ENCODE measurements around the gene SLC25A47.
"Not testable (repeated sequence)": the region's sequence is repeated elsewhere in the genome, so short reads cannot be mapped to it uniquely, and the experiment has no call there.

The SLC25A47 gene

GRCh38 chr14:100328495-100329163 lies 5.5 kb downstream of the SLC25A47 start:
- DNase-seq, result no peak

DNA sequence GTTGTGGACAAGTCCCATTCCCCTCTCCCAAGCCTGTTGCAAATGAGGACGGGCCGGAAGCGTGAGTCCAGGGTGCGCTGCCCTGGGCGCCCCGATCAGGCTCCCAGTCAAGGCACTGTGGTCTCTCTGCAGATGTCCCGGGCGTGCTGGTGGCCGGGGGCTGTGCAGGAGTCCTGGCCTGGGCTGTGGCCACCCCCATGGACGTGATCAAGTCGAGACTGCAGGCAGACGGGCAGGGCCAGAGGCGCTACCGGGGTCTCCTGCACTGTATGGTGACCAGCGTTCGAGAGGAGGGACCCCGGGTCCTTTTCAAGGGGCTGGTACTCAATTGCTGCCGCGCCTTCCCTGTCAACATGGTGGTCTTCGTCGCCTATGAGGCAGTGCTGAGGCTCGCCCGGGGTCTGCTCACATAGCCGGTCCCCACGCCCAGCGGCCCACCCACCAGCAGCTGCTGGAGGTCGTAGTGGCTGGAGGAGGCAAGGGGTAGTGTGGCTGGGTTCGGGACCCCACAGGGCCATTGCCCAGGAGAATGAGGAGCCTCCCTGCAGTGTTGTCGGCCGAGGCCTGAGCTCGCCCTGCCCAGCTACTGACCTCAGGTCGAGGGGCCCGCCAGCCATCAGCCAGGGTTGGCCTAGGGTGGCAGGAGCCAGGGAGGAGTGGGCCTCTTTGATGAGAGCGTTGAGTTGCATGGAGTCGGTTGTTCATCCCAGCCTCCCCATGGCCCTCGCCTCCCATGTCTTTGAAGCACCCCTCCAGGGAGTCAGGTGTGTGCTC lies 6.3 kb downstream of the SLC25A47 start:
- DNase-seq, result no peak

DNA sequence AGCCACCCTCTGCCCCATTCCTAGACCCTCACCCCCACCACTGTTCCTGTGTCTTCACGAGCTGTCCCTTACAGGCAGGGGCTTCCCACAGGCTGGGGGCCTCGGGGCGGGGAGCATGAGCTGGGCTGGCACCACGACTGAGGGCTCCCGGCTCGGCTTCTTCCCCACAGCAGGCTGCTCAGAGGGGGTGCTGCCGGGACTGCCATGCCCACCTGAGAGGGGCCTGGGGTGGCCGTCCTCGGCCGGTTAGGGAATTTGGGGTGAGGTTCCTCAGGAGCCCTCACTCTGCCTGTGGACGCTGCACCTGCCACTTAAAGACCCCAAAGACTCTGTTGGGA lies 6.8 kb downstream of the SLC25A47 start:
- DNase-seq, result no peak

DNA sequence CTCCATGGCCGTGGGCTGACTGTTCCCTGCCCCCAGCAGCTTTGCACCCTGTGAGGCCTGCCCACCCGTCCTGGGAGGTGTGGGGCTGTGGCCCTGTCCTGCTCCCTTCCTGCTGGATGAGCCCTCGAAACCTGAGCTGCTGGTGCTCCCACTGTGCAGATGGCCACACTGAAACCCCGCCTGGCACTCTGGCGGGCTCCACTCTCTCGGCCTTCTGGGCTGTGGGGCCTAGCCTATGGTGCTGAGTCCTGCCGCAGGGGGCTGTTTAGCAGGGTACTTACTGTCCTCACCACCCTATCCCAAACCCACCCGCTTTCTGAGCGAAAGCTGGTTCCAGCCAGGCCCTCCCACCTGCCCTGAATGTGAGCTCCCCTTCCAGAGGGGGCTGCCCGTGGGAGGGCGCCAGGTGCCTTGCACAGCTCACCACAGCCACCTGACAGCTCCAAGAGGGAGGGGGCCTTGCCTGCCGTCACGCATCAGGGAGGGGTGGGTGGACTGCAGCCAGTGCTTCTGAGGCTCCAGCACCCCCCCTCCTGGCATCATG lies 7.3 kb downstream of the SLC25A47 start:
- DNase-seq, result no peak

- DNase-seq, result no peak
These were observed 9.0 kb downstream of the SLC25A47 start for GRCh38 chr14:100332071-100332639.

- no peak for DNase-seq
These were observed 9.7 kb downstream of the SLC25A47 start for GRCh38 chr14:100332797-100333196.

DNA sequence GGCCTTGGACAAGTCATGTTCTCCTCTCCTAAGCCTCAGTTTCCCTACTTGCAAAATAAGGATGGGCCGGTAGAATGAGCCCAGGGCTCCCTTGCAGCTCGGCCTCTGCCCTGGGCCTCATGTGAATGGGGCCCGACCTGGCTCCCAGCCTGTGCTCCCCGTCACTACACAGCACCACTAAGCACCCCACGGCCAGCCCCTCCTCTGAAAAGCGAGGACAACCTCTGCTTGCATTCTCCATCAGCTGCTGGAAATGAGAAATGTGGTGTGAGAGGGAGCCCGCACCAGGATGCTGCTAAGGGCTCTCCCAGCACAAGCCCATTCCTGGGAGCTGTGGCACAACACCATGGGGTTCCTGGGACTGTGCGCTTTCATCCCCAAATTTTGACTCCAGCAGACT lies 10.2 kb downstream of the SLC25A47 start:
- no peak for DNase-seq

GRCh38 chr14:100333827-100334226 lies 10.7 kb downstream of the SLC25A47 start:
- DNase-seq, result no peak

- no peak for DNase-seq
These were observed 11.8 kb downstream of the SLC25A47 start for GRCh38 chr14:100334904-100335303.

- DNase-seq, result no peak
These were observed 13.7 kb downstream of the SLC25A47 start for GRCh38 chr14:100336618-100337530.

- no peak for DNase-seq
These were observed 16.8 kb downstream of the SLC25A47 start for GRCh38 chr14:100339766-100340422.

GRCh38 chr14:100340423-100340813 lies 17.3 kb downstream of the SLC25A47 start:
- DNase-seq, result no peak

DNA sequence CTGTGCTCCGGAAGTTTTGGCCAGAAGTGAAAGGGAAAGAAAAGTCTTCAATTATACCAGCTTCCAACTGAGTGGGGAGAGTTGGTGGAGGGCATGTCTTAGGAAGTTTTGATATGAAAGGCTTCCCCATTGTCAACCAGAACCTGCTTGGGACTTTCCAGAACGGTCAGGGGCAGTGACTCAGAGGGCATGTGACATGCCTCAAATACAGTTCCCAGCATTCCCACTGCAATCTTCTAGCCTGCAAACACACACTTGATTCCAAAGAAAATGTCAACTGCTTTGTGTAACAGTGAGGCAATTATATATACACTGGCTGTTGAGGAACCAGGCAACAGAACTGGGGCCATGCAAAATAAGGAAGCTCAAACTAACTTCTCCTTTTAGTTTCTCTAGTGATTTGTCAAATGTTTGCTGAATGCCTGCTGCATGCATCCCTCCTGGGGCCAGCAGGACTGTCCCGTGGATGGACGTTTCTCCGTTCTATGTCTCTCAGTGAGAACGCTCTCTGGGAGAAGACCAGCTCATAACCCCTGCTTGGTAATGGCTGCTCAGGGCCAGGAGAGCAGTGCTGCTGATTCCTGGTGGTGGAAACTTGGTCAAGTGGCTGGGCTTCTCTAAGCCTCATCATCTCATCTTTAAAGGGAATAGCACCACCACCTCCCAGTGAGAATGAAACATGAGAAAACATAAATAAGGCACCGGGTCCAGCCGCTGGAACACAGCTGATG lies 18.3 kb downstream of the SLC25A47 start:
- DNase-seq, result peak; percentile 53

- no peak for DNase-seq
These were observed 19.1 kb downstream of the SLC25A47 start for GRCh38 chr14:100342195-100342594.

DNA sequence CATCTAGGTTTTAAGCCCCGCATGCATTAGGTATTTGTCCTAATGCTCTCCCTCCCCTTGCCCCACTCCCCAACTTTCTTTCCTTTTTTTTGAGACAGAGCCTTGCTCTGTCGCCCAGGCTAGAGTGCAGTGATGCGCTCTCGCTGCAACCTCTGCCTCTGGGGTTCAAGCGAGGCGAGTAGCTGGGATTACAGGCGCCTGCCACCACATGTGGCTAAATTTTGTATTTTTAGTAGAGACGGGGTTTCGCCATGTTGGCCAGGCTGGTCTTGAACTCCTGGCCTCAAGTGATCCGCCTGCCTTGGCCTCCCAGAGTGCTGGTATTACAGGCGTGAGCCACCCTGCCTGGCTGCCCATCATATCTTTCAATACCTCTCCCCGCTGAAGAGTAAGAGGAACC lies 19.7 kb downstream of the SLC25A47 start:
- not testable (repeated sequence) for DNase-seq

- not testable (repeated sequence) for DNase-seq
These were observed 21.5 kb downstream of the SLC25A47 start for GRCh38 chr14:100344657-100345056.

DNA sequence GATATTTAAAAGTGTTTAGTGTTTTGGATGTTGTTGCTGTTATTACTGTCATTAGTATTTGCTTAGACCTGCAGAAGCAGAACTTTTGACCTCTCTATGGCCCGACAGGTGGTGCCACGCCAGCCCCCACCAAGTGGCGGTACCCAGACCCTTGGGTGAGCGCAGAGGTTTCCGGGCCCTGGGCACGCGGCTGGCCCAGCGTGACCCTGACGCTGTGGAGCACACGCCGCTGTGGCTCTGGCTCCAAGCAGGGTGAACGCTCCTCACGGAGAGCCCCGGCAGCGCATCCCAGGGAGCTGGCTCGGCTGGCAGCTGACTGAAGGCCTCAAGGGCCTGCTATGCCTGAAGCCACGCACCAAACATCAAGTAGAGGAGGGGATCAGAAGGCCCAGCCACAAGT lies 22.6 kb downstream of the SLC25A47 start:
- no peak for DNase-seq

- no peak for DNase-seq
These were observed 23.4 kb downstream of the SLC25A47 start for GRCh38 chr14:100346306-100347091.

DNA sequence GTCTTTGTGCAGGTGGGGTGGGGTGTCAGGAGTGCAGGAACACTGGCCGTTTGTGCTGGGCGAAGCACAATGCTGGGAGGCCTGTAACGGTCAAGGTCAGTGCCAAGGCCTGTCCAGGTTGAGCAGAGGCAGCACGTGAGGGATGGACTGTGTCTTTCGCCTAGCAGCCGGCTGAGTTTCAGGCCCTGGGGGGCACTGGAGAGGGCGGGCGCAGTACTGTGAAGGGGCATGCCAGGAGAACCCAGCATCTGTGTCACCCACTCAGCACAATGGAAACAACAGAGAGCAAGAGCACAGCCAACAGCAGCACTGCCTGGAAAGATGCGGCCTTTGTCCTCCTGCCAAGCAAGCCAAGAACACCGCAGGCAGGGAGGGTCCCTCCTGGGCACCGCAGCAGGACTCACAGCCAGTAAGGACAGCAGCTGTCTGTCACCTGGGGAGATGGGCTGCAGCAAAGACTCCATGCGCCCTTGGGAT lies 25.2 kb downstream of the SLC25A47 start:
- no peak for DNase-seq

Measured in kidney glomerular epithelial cell (primary cell).